Measurements from ENCODE around the gene RNU6-8. TPM values are rescaled to one million over a fixed set of nuclear protein-coding genes. Genes with fewer than 3 reads are reported as not detected.

The RNU6-8 gene
- polyA plus RNA-seq, 10 donors, result not detected

Other genes starting within 250 kb of the RNU6-8 start
- gene ARHGAP5, start 126.0 kb downstream of the RNU6-8 start, polyA plus RNA-seq (ENCODE audit: insufficient read length in 10 of 10), result 10 to 100 TPM; 39.6 to 51.0 (median 47.3) TPM
- gene RNU6-7, start 1.2 kb downstream of the RNU6-8 start, polyA plus RNA-seq (ENCODE audit: insufficient read length in 10 of 10), result not detected
- 10 to 100 TPM; 34.4 to 90.4 (median 55.4) TPM for gene AKAP6, start 126.0 kb upstream of the RNU6-8 start, polyA plus RNA-seq (ENCODE audit: insufficient read length in 10 of 10)

All from muscle of back (tissue), 10 donors.